ENCODE measurements around the gene ZNF366.

GRCh38 chr5:72539038-72539437 is 31.8 kb upstream of the ZNF366 start:
- TF ChIP-seq EZH2 (IDR thresholded peaks at IDR 0.05) (no peak), JUND (IDR thresholded peaks at IDR 0.05) (no peak), CTCF (IDR thresholded peaks at IDR 0.05 in 2 of 3, conservative IDR thresholded peaks at IDR 0.05 in 1 of 3; ENCODE audit: borderline replicate concordance in 1 of 3, insufficient read depth in 1 of 3, low read depth in 2 of 3, low read length in 2 of 3) (no peak), POLR2AphosphoS5 (IDR thresholded peaks at IDR 0.05; ENCODE audit: low read depth, low read length) (no peak), EZH2phosphoT487 (IDR thresholded peaks at IDR 0.05; ENCODE audit: borderline replicate concordance) (no peak), POLR2A (IDR thresholded peaks at IDR 0.05; ENCODE audit: borderline replicate concordance, extremely low read depth, insufficient read depth, insufficient read length) (no peak), YY1 (IDR thresholded peaks at IDR 0.05; ENCODE audit: extremely low read depth, insufficient replicate concordance, low read depth, low read length) (no peak), ZNF274 (IDR thresholded peaks at IDR 0.05; ENCODE audit: low read depth, low read length) (no peak)
